Fibroblast of skin of scalp (primary cell): ENCODE measurements around the gene ADAMTS8.
A peak's percentile ranks its signal among the peaks of the same experiment; 100 is the strongest.

Experiments used
- DNase-seq: peaks from one replicate; pipeline ENCODE4 v3.0.0-alpha.2; 2013

ADAMTS8 gene

DNA sequence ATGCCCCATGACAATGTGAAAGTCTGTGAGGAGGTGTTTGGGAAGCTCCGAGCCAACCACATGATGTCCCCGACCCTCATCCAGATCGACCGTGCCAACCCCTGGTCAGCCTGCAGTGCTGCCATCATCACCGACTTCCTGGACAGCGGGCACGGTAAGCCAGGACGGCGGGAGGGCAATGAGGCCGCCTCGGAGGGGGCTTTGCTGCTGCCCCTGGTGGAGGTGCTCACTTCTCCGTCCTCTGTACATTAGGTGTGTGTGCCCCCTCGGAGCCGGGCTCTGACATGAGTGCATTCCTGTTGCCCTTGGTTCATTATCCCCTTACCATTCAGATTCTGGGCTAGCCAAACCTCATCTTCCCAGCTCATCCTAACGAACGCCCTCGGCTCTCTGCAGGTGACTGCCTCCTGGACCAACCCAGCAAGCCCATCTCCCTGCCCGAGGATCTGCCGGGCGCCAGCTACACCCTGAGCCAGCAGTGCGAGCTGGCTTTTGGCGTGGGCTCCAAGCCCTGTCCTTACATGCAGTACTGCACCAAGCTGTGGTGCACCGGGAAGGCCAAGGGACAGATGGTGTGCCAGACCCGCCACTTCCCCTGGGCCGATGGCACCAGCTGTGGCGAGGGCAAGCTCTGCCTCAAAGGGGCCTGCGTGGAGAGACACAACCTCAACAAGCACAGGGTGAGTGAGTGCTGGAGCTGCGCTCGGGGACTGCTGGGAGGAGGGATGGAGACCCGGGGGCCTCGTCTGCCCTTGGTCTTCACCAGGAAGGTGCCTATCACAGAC is 33.9 kb upstream of the ADAMTS8 start:
- DNase-seq, result no peak

DNA sequence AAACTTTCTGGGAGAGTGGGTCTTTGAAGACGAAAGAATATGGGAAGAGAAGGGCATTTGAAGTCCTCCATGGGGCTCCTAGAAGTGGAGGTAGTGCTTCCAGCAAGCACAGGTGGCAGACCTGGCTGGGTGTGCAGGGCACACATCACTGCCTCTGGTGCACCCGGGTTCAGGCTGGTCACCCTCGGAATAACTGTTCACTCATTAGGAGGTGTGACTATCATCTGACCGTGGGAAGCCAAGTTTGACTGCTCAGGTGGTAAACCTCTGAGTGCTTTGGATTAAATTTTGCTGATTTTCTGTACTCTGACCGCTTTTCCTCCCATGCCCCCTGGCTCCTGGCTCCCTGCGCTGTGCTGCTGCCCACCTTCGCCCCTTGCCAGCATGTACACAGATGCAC is 31.1 kb upstream of the ADAMTS8 start:
- DNase-seq, result no peak

DNA sequence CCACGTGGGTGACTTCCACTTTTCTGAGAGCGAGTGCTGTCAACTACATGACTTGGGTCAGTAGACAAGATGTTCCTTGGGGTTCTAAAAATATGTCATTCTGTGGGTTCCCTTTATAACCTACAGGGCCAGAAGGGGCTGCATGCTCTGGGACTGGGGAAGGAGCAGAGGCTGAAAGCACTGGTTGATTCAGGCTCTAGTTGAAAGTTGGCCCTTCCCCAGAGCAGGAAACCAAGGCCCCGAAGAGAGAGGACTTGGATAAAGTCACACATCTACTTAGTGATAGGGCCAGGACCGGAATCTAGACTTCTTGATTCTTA is 30.0 kb upstream of the ADAMTS8 start:
- no peak for DNase-seq

DNA sequence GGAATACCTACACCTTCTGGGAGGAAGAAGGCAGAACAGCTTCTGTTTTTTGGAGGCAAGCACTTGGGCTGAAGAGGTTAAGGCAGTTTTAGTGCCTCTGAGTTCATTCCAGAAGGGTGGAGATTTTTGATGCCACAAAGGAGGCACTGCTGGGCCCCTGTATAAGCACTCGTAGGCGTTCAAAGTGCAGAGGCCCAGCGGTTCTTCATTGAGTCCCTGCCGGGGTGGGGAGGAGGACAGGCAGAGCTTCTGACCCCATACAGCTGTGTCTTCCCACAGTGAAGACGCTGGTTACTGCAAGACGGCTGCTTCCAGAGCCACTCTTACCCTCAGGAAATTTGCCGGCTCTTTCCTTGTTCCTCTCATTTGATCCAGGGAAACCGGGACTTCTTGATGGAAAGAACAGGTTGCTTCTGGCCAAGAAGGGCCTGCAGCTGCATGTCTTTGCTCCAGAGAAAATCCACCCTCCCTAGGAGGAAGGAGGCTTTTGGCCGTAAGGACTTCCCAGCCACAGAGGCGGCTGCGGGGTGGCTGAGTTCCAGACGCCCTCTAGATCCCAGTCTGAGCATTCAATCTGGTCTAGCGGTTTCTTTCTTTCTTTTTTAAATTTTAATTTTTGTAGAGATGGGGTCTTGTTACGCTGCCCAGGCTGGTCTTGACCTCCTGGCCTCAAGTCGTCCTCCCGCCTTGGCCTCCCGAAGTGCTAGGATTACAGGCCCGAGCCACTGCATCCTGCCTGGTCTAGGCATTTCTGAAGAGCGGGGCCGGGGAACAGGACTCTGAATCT is 29.4 kb upstream of the ADAMTS8 start:
- DNase-seq, result no peak

DNA sequence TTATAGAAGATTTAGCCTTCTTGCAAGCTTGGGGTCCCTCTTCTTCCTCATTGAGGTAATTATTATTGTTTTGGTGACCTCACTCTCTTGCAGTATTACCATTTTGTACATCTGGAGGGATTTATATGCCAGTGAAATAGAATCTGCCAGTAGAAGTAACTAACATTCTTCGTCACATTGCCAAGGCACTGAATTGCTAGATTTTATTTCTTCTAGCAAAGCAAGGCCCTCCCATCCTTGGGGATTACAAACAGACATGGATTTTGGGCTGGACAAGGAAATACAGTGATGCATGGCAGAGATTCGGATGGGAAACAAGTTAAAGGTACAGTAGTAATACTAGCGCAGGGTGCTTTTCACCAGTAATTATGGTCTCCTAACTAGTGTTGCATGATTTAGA is 27.9 kb upstream of the ADAMTS8 start:
- no peak for DNase-seq

DNA sequence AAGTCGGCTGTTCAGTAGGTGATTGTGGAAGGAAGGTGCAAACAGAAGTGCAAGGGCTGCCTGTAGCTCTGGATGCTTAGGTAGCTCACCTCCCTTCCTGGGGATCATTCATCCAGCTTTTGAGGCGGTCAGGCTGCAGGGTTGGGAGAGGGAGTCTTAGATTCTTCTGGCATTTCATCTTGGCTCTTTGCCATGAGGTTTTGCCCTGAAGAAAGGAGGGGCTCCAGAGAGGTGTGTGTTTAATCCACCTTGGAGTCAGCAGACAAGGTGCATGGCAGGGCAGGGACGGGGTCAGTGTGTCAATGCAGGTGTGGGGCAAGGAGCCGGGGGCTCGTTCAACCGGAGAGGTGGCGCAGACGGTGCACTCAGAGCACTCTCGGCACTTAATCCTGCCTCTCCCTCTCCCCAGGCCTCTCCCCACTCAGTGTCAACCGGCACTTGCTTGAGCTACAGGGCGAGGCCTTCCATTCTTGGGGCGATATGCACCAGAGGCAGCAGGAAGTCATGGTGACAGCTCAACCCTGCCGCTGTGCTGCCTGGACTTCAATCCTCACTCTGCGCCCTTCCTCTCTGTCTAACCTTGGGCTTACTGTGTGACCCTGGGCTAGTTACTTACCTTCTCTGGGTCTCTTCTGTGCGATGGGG is 27.2 kb upstream of the ADAMTS8 start:
- no peak for DNase-seq

DNA sequence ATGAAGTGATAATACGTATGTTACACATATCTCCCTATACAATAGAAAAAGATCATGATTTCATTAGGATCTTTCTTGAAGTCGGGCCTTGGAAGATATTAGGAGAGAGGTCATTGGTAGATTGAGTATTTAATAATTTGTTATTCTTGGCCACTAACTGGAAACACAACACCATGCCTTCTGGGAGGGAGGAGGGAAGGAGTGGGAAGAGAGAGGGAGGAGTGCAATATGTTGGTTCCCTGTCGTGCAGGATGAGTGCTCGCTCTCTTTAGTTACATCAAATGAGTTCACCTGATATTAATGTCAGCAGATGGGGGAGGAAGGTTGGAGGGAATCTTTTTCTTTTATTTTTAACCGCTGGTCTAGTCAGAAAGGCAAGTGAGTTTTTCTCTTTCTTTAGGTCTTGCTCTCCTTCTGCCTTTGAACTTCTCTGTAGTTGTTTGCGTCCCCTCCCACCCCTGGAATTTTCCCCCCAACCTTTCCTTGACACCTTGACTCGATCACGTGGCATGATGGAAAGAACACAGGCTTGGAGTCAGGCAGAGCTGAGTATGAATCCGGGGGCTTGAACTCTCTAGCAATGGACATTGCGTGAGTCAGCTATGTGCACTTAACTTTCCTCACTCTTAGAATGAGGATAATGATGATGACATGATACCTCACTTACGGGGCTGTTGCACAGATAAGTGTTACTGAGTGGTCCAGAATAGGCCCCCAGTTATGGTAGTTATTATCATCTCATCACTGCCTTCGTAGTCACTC is 26.3 kb upstream of the ADAMTS8 start:
- DNase-seq, result no peak

DNA sequence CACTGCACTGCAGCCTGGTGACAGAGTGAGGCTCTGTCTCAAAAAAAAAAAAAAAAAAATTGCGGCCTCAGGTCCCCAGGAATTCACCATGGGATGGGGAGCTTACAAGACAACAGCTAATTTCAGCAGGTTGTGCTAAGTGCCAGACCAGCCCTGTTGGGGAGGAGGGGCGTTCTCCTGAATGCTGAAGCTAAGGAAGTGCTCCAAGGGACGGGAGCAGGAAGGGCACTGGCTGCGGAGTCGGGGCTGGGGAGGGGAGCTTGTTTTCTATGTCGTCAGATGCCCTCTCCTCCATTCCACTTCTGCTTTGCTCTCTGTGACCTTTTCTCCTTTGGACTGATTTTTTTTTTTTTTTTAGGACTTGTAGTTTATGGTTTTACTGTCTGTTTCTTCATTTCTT is 24.5 kb upstream of the ADAMTS8 start:
- no peak for DNase-seq

DNA sequence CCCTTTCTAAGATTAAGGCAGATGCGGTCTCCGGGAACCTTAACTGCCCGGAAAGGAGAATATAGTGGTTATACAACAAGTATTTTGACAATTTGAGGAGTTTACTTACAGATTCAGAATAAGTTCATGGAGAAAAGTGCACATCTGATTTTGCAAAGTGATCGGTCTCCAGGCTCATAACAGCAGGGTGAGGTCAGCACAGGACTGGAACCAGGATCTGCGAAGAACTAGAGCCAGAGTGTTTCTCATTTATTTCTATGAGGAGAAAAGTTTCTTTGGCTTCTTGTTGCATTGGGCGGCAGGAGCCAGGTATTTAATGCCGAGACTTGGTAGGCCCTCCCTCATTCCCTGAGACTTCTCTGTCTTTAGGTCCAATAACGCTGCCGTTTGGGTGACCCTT is 23.8 kb upstream of the ADAMTS8 start:
- DNase-seq, result no peak

DNA sequence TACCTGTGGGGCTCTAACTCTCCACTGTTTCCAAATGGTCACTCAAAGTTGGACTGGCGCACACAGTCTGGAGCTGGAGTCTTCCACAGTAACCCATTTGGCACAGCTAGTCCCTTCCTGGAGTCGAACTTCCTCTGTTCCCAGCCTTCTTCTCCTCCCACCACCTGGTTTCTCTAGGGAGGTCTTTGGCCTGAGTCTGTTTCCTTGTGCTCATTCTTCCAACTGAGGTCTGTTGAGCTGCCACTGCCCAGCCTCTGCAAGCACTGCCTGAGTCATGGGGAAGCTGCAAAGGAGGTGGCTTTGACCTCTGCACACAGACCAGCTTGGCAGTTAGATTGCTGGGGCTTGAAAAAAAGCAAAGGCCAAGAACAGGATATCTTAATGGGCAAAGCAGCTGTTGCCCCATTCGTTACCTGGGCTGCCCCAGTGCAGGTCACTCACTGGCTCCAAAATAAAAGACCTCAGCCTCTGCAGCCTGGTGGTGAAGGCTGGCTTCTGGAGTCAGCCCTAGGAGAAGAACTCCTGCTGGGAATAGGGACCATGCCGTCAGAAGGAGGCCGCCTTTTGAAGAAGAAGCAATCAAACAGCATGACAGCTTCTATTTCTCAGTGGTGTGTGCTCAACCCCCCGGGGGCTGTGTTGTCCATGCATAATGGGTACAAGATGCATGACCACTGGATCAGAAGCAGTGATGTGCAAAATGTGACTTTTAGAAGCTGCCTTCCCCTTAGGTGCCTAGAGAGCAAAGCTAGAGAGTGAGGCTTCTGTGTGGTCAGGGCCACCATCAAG is 23.0 kb upstream of the ADAMTS8 start:
- no peak for DNase-seq

DNA sequence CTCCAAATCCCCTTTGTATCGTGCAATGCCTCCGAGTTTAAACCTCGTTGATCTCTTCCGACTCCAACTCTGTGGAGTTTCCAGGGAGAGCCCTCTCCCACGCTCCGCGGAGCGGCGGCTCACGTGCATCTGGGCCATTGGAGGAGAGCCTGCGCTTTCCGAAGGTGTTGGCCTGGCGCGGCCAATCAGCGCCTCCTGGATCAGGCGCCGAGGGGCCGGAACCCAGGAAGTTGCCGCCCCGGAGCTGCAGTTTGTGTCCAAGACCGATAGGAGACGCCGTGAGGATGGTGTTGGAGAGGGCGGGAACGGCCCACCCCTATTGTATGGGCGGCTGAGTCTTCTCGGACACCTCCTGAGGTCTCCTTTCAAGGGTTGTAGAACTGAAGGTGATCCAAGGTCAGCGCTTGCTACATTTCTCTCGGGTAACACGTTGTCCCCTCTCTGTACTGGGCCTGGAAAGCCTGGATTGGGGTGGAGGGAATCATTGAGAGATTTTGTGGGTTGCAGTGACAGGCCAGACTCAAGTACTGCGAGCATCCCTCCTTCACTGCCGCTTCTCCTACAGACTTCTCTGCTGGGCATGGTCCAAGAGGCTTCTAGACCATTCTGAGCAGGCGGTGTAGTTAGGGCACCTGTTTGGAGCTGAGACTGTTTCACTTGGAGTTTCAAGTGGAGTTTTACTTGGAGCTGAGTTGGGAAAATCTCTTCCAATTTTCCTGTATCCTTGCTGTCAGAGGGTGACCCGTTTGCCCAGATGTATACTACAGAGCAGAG is 21.8 kb upstream of the ADAMTS8 start:
- DNase-seq, result peak; percentile 71

DNA sequence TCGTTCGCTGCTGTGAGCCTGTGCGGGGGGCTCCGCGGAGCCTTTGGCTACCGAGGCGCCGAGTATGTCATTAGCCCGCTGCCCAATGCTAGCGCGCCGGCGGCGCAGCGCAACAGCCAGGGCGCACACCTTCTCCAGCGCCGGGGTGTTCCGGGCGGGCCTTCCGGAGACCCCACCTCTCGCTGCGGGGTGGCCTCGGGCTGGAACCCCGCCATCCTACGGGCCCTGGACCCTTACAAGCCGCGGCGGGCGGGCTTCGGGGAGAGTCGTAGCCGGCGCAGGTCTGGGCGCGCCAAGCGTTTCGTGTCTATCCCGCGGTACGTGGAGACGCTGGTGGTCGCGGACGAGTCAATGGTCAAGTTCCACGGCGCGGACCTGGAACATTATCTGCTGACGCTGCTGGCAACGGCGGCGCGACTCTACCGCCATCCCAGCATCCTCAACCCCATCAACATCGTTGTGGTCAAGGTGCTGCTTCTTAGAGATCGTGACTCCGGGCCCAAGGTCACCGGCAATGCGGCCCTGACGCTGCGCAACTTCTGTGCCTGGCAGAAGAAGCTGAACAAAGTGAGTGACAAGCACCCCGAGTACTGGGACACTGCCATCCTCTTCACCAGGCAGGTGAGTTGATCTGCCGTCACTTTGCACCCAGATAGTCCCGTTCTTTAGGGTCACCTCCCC is 21.0 kb upstream of the ADAMTS8 start:
- DNase-seq, result no peak

DNA sequence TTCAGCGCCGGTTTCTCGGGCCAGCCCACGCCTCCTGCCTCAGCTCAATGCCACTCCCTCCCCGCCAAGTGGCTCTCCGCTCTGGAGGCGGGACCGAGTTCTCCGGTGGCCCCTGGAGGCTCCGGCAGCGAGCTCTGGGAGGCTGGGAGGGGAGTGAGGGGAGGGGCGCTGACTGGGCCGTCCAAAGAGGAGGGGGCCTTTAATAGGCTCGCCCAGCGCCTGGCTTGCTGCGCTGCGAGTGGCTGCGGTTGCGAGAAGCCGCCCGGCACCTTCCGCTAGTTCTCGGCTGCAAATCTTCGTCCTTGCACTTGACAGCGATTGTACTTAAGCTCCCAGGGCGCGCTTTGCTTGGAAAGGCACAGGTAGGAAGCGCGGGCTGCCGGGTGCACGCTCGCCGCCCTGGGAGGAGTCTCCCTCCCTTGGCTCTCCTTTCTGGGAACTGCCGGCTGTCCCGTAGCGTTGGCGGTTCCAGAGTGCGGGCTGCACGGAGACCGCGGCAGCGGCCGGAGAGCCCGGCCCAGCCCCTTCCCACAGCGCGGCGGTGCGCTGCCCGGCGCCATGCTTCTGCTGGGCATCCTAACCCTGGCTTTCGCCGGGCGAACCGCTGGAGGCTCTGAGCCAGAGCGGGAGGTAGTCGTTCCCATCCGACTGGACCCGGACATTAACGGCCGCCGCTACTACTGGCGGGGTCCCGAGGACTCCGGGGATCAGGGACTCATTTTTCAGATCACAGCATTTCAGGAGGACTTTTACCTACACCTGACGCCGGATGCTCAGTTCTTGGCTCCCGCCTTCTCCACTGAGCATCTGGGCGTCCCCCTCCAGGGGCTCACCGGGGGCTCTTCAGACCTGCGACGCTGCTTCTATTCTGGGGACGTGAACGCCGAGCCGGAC is 20.3 kb upstream of the ADAMTS8 start, which contains the start of gene ADAMTS15:
Gene ADAMTS15, plus strand, starts transcription at position 230 of the 894 bp plus-strand sequence. Its CDS starts 329 bp downstream, at position 559.
- peak; percentile 76 for DNase-seq

DNA sequence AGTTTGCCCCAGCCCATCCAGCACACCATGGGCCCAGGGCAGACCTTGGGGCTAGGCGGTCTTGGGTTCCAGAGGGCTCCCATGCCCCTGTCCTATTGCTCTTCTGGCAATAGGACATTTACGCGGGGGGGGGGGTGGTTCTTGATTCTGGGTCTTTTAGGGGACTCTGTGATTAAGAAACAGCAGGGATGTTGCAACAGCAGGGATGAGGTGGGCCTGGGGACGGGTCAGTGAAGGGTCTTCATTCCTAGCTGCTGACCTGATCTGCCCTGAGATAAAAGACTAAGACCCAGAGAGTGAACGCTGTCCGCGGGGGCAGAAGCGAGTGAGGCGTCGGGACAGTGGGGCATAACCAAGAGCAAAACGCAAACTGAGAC is 19.6 kb upstream of the ADAMTS8 start:
- DNase-seq, result no peak

DNA sequence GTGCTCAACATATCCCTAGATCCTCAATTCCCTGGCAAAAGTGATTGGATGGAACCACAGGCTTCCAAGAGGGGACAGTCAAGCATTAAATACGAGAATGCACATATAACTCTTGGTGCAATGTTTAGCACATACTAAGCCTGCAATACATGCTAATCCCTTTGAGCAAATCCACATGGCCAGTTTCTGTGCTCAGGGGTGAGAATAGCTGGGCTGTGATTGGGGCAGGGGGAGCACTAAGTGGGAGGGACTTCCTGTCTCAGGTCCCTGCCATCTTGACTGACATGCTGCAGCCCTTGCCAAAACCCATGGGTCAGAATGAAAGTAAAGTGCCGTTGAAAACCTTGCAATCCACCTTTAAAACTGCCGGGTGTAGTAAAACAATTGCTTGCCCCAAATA is 17.4 kb upstream of the ADAMTS8 start:
- no peak for DNase-seq

DNA sequence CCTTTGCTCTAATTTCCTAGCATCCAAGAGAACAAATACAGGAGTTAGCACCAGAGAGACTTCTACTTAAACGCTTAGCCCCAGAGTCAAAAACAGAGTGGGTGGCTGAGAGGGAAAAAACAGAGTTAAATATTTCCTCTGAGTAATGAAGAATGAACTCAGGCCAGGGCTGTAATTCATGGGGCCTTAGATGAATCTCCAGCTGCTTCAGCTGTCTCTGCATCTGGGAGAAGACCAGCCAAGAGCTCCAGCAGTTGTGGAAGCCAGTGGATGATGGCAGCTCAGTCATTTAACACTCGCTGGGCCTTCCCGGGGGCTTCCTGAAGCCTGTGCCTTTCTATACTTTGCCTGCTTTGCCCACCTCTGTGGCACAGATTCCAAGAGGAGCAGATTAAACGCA is 14.3 kb upstream of the ADAMTS8 start:
- no peak for DNase-seq

DNA sequence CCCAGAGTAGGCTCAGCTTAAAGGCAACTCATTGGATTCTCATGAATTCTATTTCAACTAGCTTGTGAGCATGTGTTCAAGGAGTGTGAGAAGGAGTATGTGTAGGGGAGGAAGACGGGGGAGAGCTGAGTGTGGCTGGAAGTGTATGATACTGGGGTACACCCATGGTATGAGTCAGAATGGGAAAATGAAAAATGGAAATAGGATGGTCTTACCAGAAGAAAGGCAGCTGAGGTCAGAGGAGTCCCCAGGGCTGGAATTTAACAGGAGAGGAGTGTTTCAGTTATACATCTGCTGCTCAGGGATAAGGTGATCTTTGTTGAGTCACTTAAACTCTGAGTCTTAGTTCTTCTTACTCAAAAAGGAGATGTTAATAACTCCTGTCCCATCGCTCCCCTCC is 13.3 kb upstream of the ADAMTS8 start:
- no peak for DNase-seq

DNA sequence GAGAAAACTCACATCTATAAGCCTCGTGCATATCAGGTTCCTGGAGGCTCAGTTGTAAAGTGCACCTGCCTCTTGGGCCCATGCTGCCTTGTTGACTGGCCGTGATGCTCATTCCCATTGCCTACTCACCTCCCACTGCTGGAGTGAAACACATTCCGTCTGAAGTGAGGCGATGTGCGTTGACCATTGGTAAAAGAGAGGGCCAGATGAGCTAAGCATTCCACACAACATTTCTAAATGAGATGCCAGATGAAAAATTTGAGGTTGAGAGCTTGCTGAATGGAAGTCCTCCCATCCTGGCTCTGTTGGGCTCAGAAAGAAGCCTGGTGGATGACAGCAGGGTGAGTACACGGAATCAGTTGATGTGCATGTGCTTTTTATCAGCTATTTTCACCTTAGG is 11.5 kb upstream of the ADAMTS8 start:
- DNase-seq, result no peak

DNA sequence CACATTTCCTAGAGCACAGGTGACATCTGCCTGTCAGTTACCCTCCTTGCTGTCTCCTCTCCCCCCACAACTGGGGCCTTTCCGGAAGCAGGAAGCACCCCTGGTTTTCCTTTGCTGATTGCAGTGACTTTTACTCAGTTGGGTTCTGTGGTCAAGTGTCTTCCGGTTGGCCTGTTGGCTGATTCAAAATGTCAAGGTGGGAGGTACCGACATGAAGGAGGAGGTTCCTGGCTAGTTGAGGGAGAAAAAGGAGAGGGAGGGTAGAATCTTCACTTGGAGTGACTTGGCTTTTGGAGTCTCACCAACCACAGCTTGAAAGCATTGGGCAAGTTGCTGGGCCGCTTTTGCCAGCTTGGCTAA is 10.7 kb upstream of the ADAMTS8 start:
- no peak for DNase-seq
